Right lung (tissue), 5 donors: Measurements from ENCODE around the gene EMC10. TPM values are rescaled to one million over a fixed set of nuclear protein-coding genes. Genes with fewer than 3 reads are reported as not detected.

Experiments used
- DNase-seq, 2 donors: peaks; one replicate each; pipeline ENCODE4 v3.0.0-alpha.2; 2013
- polyA plus RNA-seq, 5 donors: library from polyadenylated mRNA; unstranded; fragments of 120-200 nt; gene quantifications; one replicate each; pipeline versions ENCODE4 v1.2.1 to v1.2.3, GENCODE V29; 2013; ENCODE audit warnings: inconsistent platforms in 1 of 5, low replicate concordance in 1 of 5; ENCODE audit not compliant: insufficient read length in 5 of 5, insufficient read depth in 1 of 5

The EMC10 gene
- polyA plus RNA-seq, 5 donors: 64.4 to 124 (median 87.2) TPM

DNA sequence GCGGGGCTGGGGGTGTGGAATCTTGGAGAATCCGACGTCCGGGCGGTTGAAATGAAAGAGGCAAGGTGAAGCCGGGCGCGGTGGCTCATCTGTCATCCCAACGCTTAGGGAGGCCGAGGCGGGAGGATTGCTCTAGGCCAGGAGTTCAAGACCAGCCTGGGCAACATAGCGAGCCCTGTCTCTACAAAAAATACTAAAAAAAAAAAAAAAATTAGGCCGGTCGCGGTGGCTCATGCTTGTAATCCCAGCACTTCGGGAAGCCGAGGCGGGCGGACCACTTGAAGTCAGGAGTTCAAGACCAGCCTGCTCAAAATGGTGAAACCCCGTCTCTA lies 566 bp downstream of the EMC10 start:
- no peak for DNase-seq

DNA sequence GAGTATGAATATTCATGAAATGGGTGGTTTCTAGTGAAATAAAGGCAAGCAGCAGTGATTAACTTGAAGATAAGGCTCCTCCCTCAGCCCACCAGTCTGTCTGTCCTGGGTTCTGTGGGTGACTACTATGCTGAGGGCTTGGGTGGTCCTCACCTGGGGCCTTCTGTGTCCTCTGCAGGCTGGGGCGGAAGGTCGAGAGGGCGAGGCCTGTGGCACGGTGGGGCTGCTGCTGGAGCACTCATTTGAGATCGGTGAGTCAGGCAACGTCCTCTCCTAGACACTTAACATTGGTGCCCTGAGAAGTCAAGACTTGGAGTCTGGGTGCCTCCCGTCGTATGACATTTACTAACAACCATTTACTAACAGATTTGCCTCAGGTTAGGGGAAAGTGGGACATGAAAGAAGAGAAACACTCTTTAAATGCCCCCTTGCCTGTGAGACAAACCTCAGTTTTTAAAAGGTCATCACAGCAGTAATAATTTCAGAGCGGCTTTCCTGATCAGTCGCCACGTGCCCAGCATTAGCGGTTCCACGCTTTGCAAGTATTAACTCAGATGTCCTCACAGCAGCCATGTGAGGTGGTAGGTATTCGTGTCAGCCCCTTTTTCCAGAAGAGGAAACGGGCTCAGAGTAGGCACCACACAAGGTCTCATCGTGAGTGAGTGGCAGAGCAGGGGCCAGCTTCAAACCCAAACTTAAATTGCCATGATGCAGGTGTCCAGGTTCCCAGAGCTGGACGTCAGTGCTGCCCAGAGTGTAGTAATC lies 1.6 kb downstream of the EMC10 start:
- no peak for DNase-seq

DNA sequence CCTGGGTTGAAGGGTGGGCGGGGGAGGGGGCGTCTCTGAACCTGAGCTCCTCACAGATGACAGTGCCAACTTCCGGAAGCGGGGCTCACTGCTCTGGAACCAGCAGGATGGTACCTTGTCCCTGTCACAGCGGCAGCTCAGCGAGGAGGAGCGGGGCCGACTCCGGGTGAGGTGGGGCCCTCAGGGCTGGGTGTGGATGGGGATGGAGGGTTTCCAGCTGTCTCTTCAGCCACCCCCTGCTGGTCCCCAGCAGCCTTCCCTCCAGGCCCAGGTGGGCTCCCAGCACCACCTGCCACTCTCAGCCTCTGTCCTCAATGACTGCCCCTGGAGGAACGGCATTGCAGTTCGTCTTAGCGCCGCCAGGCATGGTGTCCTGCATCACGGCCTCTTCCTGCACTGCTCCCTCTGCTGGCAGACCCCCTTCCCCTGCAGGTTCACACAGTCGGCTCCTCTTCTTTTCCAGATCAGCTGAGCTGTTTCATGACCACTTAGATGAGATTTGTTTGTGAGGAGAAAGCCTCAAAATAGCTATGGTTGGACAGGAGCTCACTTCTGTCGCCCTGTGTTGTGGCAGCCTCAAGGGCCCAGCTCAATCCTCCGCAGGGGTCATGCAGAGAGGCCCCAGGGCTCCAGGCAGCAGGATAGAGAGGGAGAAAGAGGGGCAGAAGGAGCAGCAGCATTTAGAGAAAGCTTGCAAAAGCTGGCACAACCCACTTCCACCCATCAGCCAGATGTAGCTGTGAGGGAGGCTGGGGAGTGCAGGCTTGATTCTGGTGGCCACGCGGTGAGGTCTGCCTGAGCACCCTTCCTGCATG lies 2.8 kb downstream of the EMC10 start:
- DNase-seq: no peak

DNA sequence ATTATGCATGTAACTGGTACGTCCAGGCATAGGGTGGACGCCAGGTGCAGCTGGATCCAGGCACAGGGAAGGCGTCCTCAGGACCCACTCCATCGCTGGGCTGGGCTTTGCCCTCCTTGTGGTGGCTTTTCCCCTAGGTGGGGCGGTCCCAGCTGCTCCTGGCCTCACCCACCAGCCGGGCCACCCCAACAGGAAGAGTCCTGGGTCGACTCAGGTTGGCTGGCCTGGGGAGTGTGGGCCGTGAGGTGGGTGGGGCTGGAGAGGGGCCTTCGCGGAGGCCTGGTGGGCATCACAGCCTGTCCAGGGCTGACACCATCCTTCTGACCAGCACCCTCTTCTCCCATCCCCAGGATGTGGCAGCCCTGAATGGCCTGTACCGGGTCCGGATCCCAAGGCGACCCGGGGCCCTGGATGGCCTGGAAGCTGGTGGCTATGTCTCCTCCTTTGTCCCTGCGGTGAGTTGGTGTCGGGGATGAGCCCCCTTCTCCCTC lies 3.5 kb downstream of the EMC10 start:
- DNase-seq: no peak

DNA sequence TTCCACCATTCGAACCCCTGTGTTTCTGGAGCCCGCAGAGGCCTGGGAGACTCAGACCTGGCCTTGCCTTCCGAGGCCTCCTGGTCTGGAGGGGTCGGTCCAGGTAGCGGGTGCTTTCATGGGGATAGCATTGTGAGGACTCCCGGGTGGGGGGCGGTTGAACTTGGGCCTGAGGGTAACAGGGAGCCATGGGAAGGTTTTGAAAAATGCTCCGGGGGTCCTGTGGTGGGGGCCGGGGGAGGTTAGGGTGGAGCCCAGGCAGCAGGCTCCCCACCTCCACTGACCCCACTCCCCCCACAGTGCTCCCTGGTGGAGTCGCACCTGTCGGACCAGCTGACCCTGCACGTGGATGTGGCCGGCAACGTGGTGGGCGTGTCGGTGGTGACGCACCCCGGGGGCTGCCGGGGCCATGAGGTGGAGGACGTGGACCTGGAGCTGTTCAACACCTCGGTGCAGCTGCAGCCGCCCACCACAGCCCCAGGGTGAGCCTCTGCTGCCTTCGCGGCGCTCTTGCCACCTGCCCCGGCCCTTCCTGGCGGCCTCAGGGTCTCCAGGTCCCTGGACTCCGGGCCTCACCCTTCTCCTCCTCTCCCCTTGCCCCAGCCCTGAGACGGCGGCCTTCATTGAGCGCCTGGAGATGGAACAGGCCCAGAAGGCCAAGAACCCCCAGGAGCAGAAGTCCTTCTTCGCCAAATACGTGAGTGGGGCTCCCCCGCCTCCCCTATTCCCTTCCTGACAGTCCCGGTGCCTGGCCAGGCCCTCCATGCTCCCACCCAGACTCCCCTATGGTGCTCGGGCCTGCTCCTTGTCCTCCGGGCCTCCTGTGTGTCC lies 4.2 kb downstream of the EMC10 start:
- no peak for DNase-seq

DNA sequence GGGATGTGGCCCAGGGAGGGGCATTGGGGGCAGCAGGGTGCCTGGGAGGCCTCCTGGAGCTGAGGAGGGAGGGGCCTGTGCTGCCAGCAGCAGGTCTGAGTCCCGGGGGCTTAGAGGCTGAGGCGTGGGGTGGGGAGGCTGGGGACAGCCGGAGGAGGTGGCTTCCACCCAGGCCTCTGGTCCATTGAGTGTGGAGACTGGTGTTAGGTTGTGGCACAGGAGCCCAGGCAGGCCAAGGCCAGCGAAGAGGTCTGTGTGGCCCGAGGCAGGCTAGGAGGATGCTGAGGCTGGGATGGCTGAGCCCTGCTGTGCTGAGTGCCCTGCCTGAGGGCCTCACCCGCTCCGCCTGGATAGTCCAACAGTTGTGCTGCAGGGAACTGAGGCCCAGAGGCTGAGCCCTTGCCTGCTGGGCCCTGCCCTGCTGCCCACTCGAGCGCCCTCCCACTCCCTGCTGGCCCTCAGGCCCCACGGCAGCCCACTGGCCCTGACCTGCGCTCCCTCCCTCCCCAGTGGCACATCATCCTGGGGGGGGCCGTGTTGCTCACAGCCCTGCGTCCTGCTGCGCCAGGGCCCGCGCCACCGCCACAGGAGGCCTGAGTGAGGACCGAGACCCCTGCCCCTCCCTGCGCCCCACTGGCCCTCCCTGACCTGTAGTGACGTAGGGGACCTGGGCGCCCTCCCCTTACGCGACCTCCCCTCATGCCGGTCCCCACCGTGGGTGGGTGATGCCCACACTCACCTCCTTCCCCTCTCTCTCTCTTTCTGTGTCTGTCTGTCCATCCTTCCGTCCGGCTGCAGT lies 5.2 kb downstream of the EMC10 start:
- DNase-seq: no peak

DNA sequence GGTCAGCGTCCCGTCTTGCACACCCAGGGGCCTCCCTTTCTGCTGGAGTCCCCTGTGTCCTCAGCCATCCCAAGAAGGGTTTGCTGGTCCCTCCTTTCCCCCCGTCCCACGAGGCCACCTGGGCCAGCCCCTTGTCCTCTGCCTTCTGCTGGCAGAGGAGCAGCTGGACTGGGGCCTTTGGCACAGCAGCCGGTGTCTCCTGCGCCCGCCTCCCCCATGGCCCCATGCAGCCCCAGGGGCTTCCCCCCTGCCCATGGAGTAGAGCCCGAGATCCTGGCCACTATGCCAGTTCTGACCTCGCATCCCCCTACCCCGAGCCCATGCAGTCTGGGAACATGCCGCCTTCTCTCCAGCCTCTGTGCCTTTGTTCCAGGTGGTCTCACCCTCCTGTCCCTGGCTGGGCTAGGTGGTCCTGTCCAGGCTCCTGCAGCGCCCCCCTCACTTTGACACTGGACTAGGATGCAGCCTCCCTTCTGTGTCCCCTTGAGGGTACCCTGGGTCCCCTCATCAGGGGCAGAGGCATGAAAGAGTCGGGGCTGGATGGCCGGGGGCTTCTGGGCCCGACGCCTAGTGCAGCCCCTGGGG lies 6.1 kb downstream of the EMC10 start:
- no peak for DNase-seq

DNA sequence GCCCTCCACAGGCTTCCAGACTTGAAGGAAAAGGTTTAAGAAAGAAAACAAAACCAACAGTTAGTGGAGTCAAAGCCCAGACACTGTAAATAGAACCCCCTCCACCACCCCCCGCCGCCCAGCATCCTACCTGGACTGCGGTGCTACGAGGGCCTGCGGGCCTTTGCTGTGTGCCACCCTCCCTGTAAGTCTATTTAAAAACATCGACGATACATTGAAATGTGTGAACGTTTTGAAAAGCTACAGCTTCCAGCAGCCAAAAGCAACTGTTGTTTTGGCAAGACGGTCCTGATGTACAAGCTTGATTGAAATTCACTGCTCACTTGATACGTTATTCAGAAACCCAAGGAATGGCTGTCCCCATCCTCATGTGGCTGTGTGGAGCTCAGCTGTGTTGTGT lies 6.6 kb downstream of the EMC10 start:
- no peak for DNase-seq

DNA sequence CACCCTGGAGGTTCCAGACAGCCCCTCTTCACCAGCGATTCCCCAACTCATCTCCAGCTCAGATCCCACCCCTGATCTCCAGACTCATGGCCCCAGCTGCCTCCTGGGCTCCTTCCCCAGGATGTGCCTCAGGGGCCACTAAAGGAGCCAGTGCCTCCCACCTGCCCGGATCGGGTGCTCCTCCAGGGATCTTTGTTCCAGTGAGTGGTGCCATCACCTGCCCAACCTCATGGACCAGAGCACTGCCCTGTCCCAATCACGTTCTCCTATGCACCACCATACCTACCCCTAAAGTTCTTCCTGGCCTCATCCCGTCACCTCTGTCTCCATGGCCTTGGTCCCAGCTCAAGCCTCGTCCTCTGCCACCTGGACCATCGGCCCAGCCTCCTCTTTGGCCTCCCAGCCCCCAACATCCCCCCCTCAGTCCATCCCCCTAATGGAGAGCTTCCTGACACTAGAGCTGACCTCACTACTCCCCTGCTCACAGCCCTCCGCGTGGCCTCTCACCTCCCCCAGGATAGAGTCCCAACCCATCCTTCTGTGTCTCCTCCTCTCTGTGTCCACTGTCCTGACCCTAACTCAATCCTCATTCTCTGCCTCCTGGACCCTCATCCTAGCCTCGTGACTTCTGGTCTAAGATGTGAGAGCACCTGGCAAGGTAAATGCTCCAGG lies 9.1 kb downstream of the EMC10 start:
- DNase-seq: no peak

DNA sequence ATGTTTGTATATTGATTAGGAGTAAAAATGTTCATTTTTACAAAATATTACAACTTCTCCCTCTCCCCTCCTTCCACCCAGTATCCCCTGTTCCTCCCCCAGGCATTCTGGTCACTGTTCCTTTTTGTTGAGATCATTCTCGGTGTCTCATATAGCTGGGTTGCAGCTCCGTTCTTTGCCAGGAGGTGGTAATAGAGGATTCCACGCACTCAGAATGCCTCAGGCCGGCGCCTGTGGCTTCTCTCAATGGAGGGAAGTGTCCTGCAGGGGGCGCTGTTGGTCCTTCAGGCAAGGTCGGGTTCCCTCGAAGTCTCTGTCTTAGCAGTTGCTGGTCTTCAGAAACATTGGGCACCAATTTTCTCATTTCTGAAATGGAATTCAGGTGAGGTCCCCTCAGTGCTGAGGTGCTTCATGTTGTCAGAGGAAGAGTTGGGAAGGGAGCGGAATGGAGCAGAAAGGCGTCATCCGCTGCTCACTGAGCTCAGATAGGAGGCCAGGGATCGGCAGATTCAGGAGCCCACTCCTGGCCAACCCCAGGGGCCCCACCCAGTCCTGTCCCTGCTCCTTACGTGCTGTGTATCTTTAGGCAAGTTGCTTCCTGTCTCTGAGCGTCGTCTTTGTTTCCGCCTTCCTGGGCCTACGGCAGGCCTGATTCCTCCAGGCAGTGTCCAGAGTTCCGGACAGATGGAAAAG lies 10.7 kb downstream of the EMC10 start:
- no peak for DNase-seq

DNA sequence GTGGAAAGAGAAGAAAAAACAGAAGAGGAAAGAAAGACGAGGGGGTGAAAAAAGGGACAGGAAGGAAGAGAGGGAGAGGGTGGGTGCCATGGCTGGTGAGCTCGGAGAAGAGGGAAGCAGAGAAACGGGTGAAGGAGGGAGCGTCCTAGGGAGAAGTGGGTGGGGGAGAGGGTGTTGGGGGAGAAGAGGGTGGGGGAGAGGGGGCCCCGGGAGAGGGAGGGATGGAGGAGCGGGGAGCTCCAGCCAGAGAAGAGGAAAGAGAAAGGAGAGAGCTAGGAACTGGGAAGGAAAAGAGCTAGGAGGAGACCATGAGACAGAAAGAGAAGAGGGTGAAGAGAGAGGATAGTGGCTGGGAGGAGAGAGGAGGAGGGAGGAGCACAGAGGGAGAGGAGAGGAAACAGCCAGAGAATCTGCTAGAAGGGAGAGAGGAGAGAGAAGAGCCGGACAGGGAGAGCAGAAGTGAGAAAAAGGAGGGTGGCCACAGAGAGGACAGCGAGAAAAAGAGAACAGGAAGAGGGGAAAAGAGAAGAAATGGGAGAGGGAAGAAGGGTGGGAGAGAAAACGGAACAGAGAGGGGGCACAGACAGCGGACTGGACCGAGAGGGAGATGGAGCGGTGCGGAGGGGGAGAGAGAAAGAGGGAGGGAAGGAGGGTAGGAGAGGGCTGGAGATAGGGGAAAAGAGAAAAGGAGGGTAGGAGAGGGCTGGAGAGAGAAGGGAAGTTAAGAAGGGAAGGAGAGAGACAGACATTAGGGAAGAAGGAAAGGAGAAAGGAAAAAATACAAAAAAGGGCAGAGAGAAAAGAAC lies 12.3 kb downstream of the EMC10 start:
- no peak for DNase-seq

DNA sequence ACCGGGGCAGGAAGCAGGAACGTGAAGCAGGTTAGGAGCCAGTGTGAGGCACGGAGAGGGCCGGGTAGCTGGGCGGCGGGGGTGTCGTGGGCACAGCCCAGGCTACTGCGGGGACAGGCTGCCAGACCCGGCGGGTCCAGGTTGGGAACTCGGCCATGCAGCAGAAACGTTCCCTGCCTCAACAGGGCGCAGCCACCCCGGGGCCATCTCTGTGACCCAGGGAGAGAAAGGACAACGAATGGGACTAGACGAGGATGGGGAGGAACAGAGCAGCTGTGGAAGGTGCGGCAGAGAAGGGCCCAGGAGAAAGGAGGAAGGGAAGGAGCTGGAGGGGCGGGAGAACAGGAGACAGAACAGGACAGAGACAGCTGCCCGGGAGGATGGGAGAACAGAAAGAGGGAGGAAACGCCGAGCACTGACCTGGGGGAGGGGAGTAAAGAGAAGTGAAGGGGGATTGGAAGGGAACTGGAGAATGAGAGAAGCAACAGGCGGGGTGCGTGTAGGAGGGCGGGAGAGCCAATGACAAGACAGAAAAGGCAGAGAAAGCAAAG lies 13.2 kb downstream of the EMC10 start:
- no peak for DNase-seq

DNA sequence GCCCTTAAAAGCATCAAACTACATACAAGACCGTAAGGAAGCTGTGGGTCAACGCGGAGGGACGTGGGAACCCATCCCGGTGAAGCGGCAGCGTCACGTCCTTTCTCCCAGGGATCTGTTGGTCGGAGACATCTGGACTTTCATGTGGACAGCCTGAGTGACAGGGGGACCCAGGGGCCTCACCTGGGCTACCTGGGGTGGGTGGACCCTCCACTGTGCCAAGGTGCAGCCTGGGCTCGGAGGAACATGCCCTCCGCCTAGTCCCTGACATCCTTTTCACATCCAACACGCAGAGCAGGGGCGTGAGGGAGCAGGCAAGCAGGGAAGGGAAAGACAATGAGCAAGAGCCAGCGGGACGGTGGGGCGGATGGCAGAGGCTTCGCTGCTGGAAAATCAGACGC lies 14.1 kb downstream of the EMC10 start:
- no peak for DNase-seq

DNA sequence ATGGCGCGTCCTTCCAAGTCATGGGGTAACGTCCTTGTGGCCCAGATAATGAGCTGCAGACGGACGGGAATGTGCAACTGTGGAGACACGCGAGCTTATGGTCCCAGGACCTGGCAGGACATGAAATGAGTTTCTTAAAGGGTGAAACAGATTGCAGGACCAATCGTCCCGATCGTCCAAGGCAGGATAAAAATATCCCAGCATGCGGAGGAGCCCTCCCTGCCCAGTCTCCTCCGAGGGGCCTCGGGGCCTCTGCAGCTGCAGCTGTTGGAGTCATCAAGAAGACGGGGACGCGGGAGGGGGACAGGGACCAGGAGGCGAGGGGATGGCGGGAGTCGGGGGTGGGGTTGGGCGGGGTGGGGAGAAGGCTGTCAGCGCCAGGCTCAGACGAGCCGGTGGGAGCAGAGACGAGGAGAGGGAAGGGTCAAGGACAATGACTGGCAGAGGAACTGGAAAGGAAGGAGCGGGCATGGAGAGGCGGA lies 14.7 kb downstream of the EMC10 start:
- DNase-seq: no peak

DNA sequence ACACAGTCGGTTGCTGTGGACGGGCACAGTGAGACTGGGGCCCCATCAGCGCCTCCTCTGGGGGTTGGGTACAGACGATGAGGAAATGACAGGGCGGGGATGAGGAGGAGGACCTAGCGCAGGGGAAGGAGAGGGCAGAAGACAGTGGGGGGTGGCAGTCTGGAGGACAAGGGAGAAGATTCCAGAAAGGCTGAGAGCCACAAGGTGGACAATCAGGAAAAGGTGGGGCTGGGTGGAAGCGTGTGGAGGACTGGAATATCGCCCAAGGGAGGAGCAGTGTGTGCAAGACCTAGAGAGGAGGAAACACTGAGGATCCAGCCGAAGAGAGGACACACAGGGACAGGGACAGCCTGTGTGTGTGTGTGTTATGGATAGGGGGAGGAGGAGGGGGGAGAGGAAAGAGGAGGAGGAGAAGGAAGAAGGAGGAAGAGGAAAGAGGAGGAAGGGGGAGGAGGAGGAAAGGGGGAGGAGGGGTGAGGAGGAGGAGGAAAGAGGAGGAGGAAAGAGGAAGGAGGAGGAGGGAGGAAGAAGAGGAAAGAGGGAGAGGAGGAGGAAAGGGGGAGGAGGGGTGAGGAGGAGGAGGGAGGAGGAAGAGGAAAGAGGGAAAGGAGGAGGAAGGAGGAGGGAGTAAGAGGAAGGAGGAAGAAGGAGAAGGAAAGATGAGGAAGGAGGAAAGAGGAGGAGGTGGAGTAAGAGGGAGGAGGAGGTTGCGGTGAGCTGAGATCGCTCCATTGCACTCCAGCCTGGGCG lies 16.2 kb downstream of the EMC10 start:
- DNase-seq: no peak

DNA sequence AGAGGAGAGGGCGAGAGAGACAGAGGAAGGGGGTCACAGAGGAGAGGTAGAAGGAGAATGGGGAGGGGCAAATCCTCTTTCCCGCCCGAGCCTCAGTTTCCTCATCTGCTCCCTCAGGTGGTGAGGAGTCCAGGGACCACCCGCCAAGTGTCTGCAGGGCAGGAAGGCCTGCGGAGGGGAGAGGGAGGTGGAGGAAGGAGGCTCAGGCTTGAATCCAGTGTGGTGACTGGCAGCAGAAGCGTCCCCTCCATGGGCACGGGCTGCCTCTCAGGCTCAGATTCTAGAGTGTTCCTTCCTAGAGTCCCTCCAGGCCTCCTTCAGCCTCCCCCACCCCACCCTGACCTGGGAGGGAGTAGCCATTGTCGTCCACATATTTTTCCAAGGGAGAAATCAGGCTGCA lies 16.9 kb downstream of the EMC10 start:
- no peak for DNase-seq

DNA sequence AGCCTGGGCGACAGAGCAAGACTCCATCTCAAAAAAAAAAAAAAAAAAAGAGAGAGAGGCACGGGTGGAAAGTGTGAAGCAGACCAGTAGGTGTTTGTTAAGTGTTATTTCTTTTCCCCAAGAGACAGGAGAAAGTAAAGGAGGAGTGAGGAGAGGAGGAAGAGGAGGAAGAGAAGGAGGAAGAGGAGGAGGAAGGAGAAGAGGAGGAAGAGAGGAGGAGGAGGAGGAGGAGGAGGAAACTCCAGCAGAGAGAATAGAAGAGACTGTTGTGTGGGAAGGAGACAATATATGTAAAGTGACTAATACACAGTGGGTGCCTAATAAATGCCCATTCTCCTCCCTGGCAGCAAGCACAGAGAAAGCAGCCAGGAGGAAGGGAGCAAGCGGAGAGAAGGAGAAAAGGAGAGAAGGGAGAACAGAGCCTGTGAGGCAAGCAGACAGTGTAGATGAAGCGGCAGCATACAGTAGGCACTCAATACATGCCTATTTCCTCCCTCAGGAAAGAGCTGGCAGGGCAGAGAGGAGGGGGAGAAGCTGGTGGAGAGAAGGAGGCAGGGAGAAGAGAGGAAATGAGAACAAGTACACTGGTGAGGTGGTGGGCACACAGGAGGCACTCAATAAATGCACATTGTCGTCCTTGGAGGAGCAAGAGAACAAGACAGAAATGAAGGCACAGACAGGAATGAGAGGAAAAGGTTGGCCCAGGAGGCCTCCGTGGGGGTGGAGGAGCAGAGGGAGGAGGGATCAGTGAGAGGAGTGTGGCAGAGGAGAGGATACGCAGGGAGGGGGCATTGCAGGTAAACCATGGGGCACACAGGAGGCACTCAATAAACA lies 18.1 kb downstream of the EMC10 start:
- no peak for DNase-seq
